Mesenchymal stem cell (in vitro differentiated cells and primary cell): ENCODE measurements around the gene KIF1A.

Experiments used
- DNase-seq: peaks from one replicate; pipeline ENCODE4 v3.0.0-alpha.2; 2013
- H2AFZ ChIP-seq: one replicate; pipeline ENCODE4 v1.6.1; 2013; ENCODE audit warnings: low read depth, mild to moderate bottlenecking, control low read depth, inconsistent platforms, low read length, moderate library complexity
- H2AK5ac ChIP-seq: 2 replicates; pipeline ENCODE4 v1.6.1; 2013; ENCODE audit warnings: low read length, moderate library complexity, mild to moderate bottlenecking, inconsistent platforms; ENCODE audit not compliant: severe bottlenecking
- H2BK120ac ChIP-seq: one replicate; pipeline ENCODE4 v1.6.1; 2013; ENCODE audit warnings: low read depth, mild to moderate bottlenecking, inconsistent platforms, low read length, moderate library complexity
- H2BK12ac ChIP-seq, 2 experiments: one replicate each; pipeline ENCODE4 v1.6.1; 2013; ENCODE audit warnings: inconsistent platforms in 2 of 2, low read length in 2 of 2, mild to moderate bottlenecking in 2 of 2, moderate library complexity in 2 of 2, control low read depth in 1 of 2
- H2BK15ac ChIP-seq: one replicate; pipeline ENCODE4 v1.6.1; 2013; ENCODE audit warnings: mild to moderate bottlenecking, low read depth, inconsistent platforms; ENCODE audit not compliant: poor library complexity, severe bottlenecking
- H2BK5ac ChIP-seq: 2 replicates; pipeline ENCODE4 v1.6.1; 2013; ENCODE audit warnings: low read depth, mild to moderate bottlenecking, low read length, control low read depth, inconsistent platforms; ENCODE audit not compliant: poor library complexity, severe bottlenecking
- H3K14ac ChIP-seq, 2 experiments: one replicate each; pipeline ENCODE4 v1.6.1; 2013; ENCODE audit warnings: inconsistent platforms in 2 of 2, low read length in 2 of 2, control low read depth in 1 of 2, mild to moderate bottlenecking in 1 of 2, moderate library complexity in 1 of 2
- H3K18ac ChIP-seq, 2 experiments: one replicate each; pipeline ENCODE4 v1.6.1; 2013; ENCODE audit warnings: inconsistent platforms in 2 of 2, low read length in 2 of 2, control low read depth in 1 of 2, low read depth in 1 of 2, mild to moderate bottlenecking in 1 of 2
- H3K23ac ChIP-seq, 2 experiments: one replicate each; pipeline ENCODE4 v1.6.1; 2013; ENCODE audit warnings: inconsistent platforms in 2 of 2, low read length in 2 of 2, mild to moderate bottlenecking in 2 of 2, moderate library complexity in 2 of 2, control low read depth in 1 of 2
- H3K27ac ChIP-seq: 2 replicates; pipeline ENCODE4 v1.5.1; 2013; ENCODE audit warnings: mild to moderate bottlenecking, moderate library complexity, low read length, control low read depth, inconsistent platforms; ENCODE audit not compliant: poor library complexity, severe bottlenecking
- H3K27me3 ChIP-seq, 2 experiments: 2 replicates each; pipeline versions ENCODE4 v1.6.1 to v1.7.0; 2013; ENCODE audit warnings: low read length in 2 of 2, mild to moderate bottlenecking in 2 of 2, moderate library complexity in 2 of 2, control low read depth in 1 of 2, inconsistent platforms in 1 of 2; ENCODE audit not compliant: control insufficient read depth in 1 of 2, insufficient read depth in 1 of 2
- H3K36me3 ChIP-seq, 2 experiments: 2 replicates each; pipeline versions ENCODE4 v1.6.1 to v1.7.0; 2013; ENCODE audit warnings: low read length in 2 of 2, control low read depth in 1 of 2, inconsistent platforms in 1 of 2, low read depth in 1 of 2, mild to moderate bottlenecking in 1 of 2; ENCODE audit not compliant: insufficient read depth in 2 of 2, control insufficient read depth in 1 of 2
- H3K4ac ChIP-seq, 2 experiments: one replicate each; pipeline ENCODE4 v1.6.1; 2013; ENCODE audit warnings: inconsistent platforms in 2 of 2, low read length in 2 of 2, mild to moderate bottlenecking in 2 of 2, moderate library complexity in 2 of 2, control low read depth in 1 of 2, low read depth in 1 of 2
- H3K4me1 ChIP-seq: 2 replicates; pipeline ENCODE4 v1.6.1; 2013; ENCODE audit warnings: low read depth, low read length, control low read depth; ENCODE audit not compliant: control insufficient read depth, insufficient read depth
- H3K4me2 ChIP-seq: 2 replicates; pipeline ENCODE4 v1.6.1; 2013; ENCODE audit warnings: low read length, mild to moderate bottlenecking, inconsistent platforms; ENCODE audit not compliant: poor library complexity, severe bottlenecking
- H3K4me3 ChIP-seq, 2 experiments: 2 replicates each; pipeline versions ENCODE4 v1.5.1 to v1.7.0; 2013; ENCODE audit warnings: low read length in 2 of 2, mild to moderate bottlenecking in 2 of 2, control low read depth in 1 of 2, low read depth in 1 of 2; ENCODE audit not compliant: insufficient read depth in 1 of 2
- H3K79me1 ChIP-seq: replicated peaks from 2 replicates; pipeline ENCODE4 v1.6.1; 2013; ENCODE audit warnings: mild to moderate bottlenecking, control low read depth, low read length, inconsistent platforms; ENCODE audit not compliant: poor library complexity, severe bottlenecking
- H3K9ac ChIP-seq: 2 replicates; pipeline ENCODE4 v1.7.0; 2013; ENCODE audit warnings: mild to moderate bottlenecking, low read length, moderate library complexity
- H3K9me3 ChIP-seq: 2 replicates; pipeline ENCODE4 v1.7.0; 2013; ENCODE audit warnings: mild to moderate bottlenecking, low read length; ENCODE audit not compliant: control insufficient read depth
- H4K8ac ChIP-seq: one replicate; pipeline ENCODE4 v1.6.1; 2013; ENCODE audit warnings: inconsistent platforms, mild to moderate bottlenecking, low read length, moderate library complexity
- H4K91ac ChIP-seq: one replicate; pipeline ENCODE4 v1.6.1; 2013; ENCODE audit warnings: mild to moderate bottlenecking, low read length, inconsistent platforms
- WGBS: methylation state at CpG from one replicate; pipeline ENCODE4 v1.1.7; 2013; ENCODE audit warnings: mixed read lengths; 5-methylcytosine and 5-hydroxymethylcytosine counted together

KIF1A gene

GRCh38 chr2:240865391-240865790 lies 45.4 kb upstream of the KIF1A start:
- Histone ChIP-seq H2BK12ac (no peak overlapping the region), H3K18ac (no peak overlapping the region), H4K8ac (no peak overlapping the region), H3K4me1 (no peaks in the 10 kb centered on the region), H2AK5ac (no peak overlapping the region), H3K27ac (no peak overlapping the region), H3K4me3 (no peak overlapping the region), H3K4me2 (no peak overlapping the region), H3K79me1 (no peaks in the 10 kb centered on the region), H3K9me3 (no peaks in the 10 kb centered on the region), H4K91ac (no peak overlapping the region), H2BK5ac (no peak overlapping the region), H3K4ac (no peak overlapping the region), H2BK120ac (no peak overlapping the region), H2AFZ (peak overlapping the region; percentile 4), H3K27me3 (peaks cover 59 to 62% of the 10 kb centered on the region in 2 experiments), H3K14ac (no peak overlapping the region), H3K9ac (no peak overlapping the region), H3K36me3 (no peaks in the 10 kb centered on the region), H3K23ac (no peak overlapping the region), H2BK15ac (no peak overlapping the region)
- DNase-seq: no peak
- 88% methylated on average over 3 of the region's 5 CpGs for WGBS

GRCh38 chr2:240864475-240864874 lies 44.5 kb upstream of the KIF1A start:
- no peak for DNase-seq
- Histone ChIP-seq H3K27ac (no peak overlapping the region), H3K18ac (no peak overlapping the region), H3K79me1 (no peaks in the 10 kb centered on the region), H3K4me3 (no peak overlapping the region), H3K14ac (no peak overlapping the region), H4K8ac (no peak overlapping the region), H2BK15ac (no peak overlapping the region), H3K36me3 (no peaks in the 10 kb centered on the region), H4K91ac (no peak overlapping the region), H2BK12ac (no peak overlapping the region), H3K9me3 (no peaks in the 10 kb centered on the region), H2AFZ (no peak overlapping the region), H3K4me1 (no peaks in the 10 kb centered on the region), H3K23ac (no peak overlapping the region), H3K27me3 (peaks cover 53 to 65% of the 10 kb centered on the region in 2 experiments), H3K9ac (no peak overlapping the region), H2AK5ac (no peak overlapping the region), H2BK5ac (no peak overlapping the region), H2BK120ac (no peak overlapping the region), H3K4ac (no peak overlapping the region), H3K4me2 (no peak overlapping the region)
- WGBS: 71% methylated on average over 3 of the region's 3 CpGs

DNA sequence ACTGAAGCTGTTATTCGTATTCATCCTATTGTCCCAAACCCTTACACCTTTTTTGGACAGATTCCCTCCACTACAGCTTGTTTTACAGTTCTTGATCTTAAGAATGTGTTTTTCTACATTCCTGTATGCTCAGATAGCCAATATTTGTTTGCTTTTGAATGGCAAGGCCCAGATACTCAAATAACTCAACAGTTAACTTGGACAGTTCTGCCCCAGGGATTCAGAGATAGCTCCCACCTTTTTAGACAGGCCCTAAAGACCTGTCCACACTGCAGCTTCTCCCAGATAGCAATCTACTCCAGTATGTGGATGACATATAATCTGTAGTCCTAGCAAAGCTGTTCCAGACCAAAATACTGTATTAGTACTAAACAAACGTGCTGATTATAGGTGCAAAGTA lies 41.5 kb upstream of the KIF1A start:
- 83% methylated on average over 1 of the region's 2 CpGs for WGBS

DNA sequence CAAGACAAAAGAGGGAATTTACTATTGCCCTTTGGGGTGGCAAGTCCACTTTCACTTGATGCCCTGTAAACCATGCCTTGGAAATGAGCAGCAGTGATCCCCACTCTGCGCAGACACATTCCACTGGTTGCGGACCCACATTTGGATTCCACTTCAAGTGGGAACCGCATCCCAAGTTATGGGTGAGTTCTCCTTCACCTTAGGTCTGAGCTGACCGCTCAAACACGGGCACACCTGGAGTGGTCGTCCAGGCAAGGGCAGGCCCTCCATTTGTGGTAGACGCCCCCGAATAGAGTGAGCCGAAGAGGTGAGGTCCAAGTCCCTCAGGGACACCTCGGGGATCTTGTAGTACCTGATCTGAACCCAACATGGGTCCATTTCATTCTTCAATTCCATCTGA lies 38.9 kb upstream of the KIF1A start:
- H3K36me3 ChIP-seq: no peaks in the 10 kb centered on the region
- no peak overlapping the region for H3K23ac ChIP-seq
- no peak overlapping the region for H2BK5ac ChIP-seq
- H4K8ac ChIP-seq: no peak overlapping the region
- H3K14ac ChIP-seq: no peak overlapping the region
- no peak overlapping the region for H2AFZ ChIP-seq
- H3K4me2 ChIP-seq: no peak overlapping the region
- H3K18ac ChIP-seq: no peak overlapping the region
- no peak overlapping the region for H3K4me3 ChIP-seq
- no peak overlapping the region for H4K91ac ChIP-seq
- no peaks in the 10 kb centered on the region for H3K79me1 ChIP-seq
- H3K27ac ChIP-seq: no peak overlapping the region
- 78% methylated on average over 10 of the region's 10 CpGs for WGBS
- H3K4me1 ChIP-seq: peaks cover 3% of the 10 kb centered on the region
- no peak for DNase-seq
- H2AK5ac ChIP-seq: no peak overlapping the region
- peaks cover 13% of the 10 kb centered on the region for H3K9me3 ChIP-seq
- H2BK12ac ChIP-seq: no peak overlapping the region
- no peak overlapping the region for H2BK15ac ChIP-seq
- no peak overlapping the region for H3K4ac ChIP-seq
- no peak overlapping the region for H3K9ac ChIP-seq
- H3K27me3 ChIP-seq: peaks cover 29 to 38% of the 10 kb centered on the region in 2 experiments
- no peak overlapping the region for H2BK120ac ChIP-seq

More for the DNA sequence above, 41.5 kb upstream of the KIF1A start:
- no peaks in the 10 kb centered on the region for H3K9me3 ChIP-seq
- no peak overlapping the region for H3K4ac ChIP-seq
- H3K79me1 ChIP-seq: no peaks in the 10 kb centered on the region
- no peaks in the 10 kb centered on the region for H3K36me3 ChIP-seq
- H4K8ac ChIP-seq: no peak overlapping the region
- H2AFZ ChIP-seq: no peak overlapping the region
- no peak for DNase-seq
- no peak overlapping the region for H4K91ac ChIP-seq
- H3K14ac ChIP-seq: no peak overlapping the region
- no peak overlapping the region for H3K23ac ChIP-seq
- H3K4me3 ChIP-seq: no peak overlapping the region
- no peak overlapping the region for H2BK15ac ChIP-seq
- no peak overlapping the region for H3K9ac ChIP-seq
- peaks cover 3% of the 10 kb centered on the region for H3K4me1 ChIP-seq
- H3K27ac ChIP-seq: no peak overlapping the region
- H3K27me3 ChIP-seq: peaks cover 44 to 51% of the 10 kb centered on the region in 2 experiments
- no peak overlapping the region for H2AK5ac ChIP-seq
- H3K4me2 ChIP-seq: no peak overlapping the region
- no peak overlapping the region for H2BK12ac ChIP-seq
- no peak overlapping the region for H2BK120ac ChIP-seq
- H2BK5ac ChIP-seq: no peak overlapping the region
- no peak overlapping the region for H3K18ac ChIP-seq
